ENCODE measurements around the gene PIGN.

GRCh38 chr18:62037012-62037742 is 149.7 kb downstream of the PIGN start:
- TF ChIP-seq, protein P1, sequence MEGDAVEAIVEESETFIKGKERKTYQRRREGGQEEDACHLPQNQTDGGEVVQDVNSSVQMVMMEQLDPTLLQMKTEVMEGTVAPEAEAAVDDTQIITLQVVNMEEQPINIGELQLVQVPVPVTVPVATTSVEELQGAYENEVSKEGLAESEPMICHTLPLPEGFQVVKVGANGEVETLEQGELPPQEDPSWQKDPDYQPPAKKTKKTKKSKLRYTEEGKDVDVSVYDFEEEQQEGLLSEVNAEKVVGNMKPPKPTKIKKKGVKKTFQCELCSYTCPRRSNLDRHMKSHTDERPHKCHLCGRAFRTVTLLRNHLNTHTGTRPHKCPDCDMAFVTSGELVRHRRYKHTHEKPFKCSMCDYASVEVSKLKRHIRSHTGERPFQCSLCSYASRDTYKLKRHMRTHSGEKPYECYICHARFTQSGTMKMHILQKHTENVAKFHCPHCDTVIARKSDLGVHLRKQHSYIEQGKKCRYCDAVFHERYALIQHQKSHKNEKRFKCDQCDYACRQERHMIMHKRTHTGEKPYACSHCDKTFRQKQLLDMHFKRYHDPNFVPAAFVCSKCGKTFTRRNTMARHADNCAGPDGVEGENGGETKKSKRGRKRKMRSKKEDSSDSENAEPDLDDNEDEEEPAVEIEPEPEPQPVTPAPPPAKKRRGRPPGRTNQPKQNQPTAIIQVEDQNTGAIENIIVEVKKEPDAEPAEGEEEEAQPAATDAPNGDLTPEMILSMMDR (IDR thresholded peaks at IDR 0.05) = no peak
- no peak for TF ChIP-seq POLR2AphosphoS5 (IDR thresholded peaks at IDR 0.05; ENCODE audit: low read depth, low read length)
